H1 (cell line): ENCODE data around the gene HIC1. TPM values are rescaled to one million over a fixed set of nuclear protein-coding genes. Genes with fewer than 3 reads are reported as not detected.

ENCODE experiments used
- ASH2L ChIP-seq: fragments of 200-600, 300-600 bp; sonication (generic); IDR thresholded peaks from one replicate; pipeline ENCODE4 v1.7.1; 2017; ENCODE audit warnings: low read length
- ATF3 ChIP-seq: IDR thresholded peaks from 2 replicates; pipeline ENCODE4 v1.6.1; 2011; ENCODE audit warnings: low read depth, mild to moderate bottlenecking, low read length; ENCODE audit not compliant: insufficient read depth
- CHD7 ChIP-seq: fragments of 300-600 bp; sonication (generic); IDR thresholded peaks from 2 replicates; pipeline ENCODE4 v1.7.1; 2012; ENCODE audit warnings: low read length, moderate library complexity, mild to moderate bottlenecking, inconsistent platforms; ENCODE audit not compliant: insufficient replicate concordance
- KDM5A ChIP-seq: fragments of 200-600 bp; IDR thresholded peaks from 2 replicates; pipeline ENCODE4 v1.7.1; 2012; ENCODE audit warnings: mild to moderate bottlenecking, low read length, inconsistent platforms, mixed read lengths
- SP4 ChIP-seq: IDR thresholded peaks from 2 replicates; pipeline ENCODE4 v1.6.1; 2012; ENCODE audit warnings: low read length, inconsistent platforms
- polyA plus RNA-seq, 7 experiments: library from polyadenylated mRNA; depleted of rRNA in 3 of 7; stranded (reverse) in 5 of 7; unstranded in 2 of 7; fragments of >200 nt in 5 of 7; fragments of 200-250 nt in 2 of 7; gene quantifications; 1 replicate in 5 of 7; 2 replicates in 1 of 7; 4 replicates in 1 of 7; pipeline versions ENCODE4 v1.2.1 to v1.2.3, GENCODE V29; 2011 to 2013; ENCODE audit warnings: missing spikeins in 2 of 7, mixed read lengths in 2 of 7
- total RNA-seq: library from RNA; stranded (reverse); fragmentation: NEBNext Ultra II Directional; extraction: Animal tissue kit (Norgen Biotek cat#: 25700); gene quantifications from 2 replicates; pipeline ENCODE4 v1.2.1, GENCODE V29; 2021

The HIC1 gene
- total and polyA plus RNA-seq, 2 of the 8 experiments (the other 6 are each of a cell fraction or from before 2014, with no cell fraction given), result 0.06 to 0.09 TPM

GRCh38 chr17:2062571-2063183 is 7.8 kb downstream of the HIC1 start (continued):
- no peak for TF ChIP-seq ATF3
- no peak for TF ChIP-seq ASH2L
- TF ChIP-seq SP4, result no peak
- no peak for TF ChIP-seq CHD7
- no peak for TF ChIP-seq KDM5A
